Liver (tissue), 9 donors: ENCODE measurements around the gene RSL1D1. TPM values are rescaled to one million over a fixed set of nuclear protein-coding genes. Genes with fewer than 3 reads are reported as not detected.

Experiments
- DNase-seq: peaks from one replicate; pipeline ENCODE4 v3.0.0-alpha.2; 2017; ENCODE audit warnings: low spot score
- H3K27ac ChIP-seq, 2 donors: one replicate each; pipeline ENCODE4 v1.7.0; 2013; ENCODE audit warnings: inconsistent platforms in 2 of 2, low read length in 2 of 2, control low read depth in 1 of 2, low read depth in 1 of 2, mild to moderate bottlenecking in 1 of 2
- H3K27me3 ChIP-seq, 4 donors: one replicate each; pipeline versions ENCODE4 v1.6.1 to v1.7.0; 2013; ENCODE audit warnings: low read length in 3 of 4, inconsistent platforms in 1 of 4, mild to moderate bottlenecking in 1 of 4, moderate library complexity in 1 of 4; ENCODE audit not compliant: control insufficient read depth in 4 of 4, insufficient read depth in 4 of 4
- H3K36me3 ChIP-seq, 4 donors: one replicate each; pipeline versions ENCODE4 v1.6.1 to v1.7.0; 2013; ENCODE audit warnings: low read length in 3 of 4, mild to moderate bottlenecking in 3 of 4, low read depth in 1 of 4, moderate library complexity in 1 of 4; ENCODE audit not compliant: control insufficient read depth in 4 of 4, insufficient read depth in 3 of 4
- H3K4me1 ChIP-seq, 4 donors: one replicate each; pipeline versions ENCODE4 v1.6.1 to v1.7.0; 2013; ENCODE audit warnings: low read length in 3 of 4, mild to moderate bottlenecking in 3 of 4, moderate library complexity in 1 of 4; ENCODE audit not compliant: control insufficient read depth in 4 of 4, insufficient read depth in 4 of 4
- H3K4me3 ChIP-seq, 3 donors: one replicate each; pipeline versions ENCODE4 v1.6.1 to v1.7.0; 2013; ENCODE audit warnings: low read length in 3 of 3, control low read depth in 1 of 3, low read depth in 1 of 3, mild to moderate bottlenecking in 1 of 3
- H3K9ac ChIP-seq, 2 donors: one replicate each; pipeline ENCODE4 v1.7.0; 2013; ENCODE audit warnings: low read length in 2 of 2, mild to moderate bottlenecking in 2 of 2, moderate library complexity in 2 of 2, control low read depth in 1 of 2, low read depth in 1 of 2
- H3K9me3 ChIP-seq, 4 donors: one replicate each; pipeline versions ENCODE4 v1.6.1 to v1.7.0; 2013; ENCODE audit warnings: low read length in 3 of 4; ENCODE audit not compliant: control insufficient read depth in 4 of 4
- ATF3 ChIP-seq: IDR thresholded peaks from 2 replicates; pipeline ENCODE4 v1.6.1; 2016; ENCODE audit warnings: antibody characterized with exemption
- CTCF ChIP-seq: fragments of 150-350 bp; IDR thresholded peaks from 2 replicates; pipeline ENCODE4 v1.5.1; 2017; ENCODE audit warnings: improper control_type of control experiment, low read depth, low read length; ENCODE audit not compliant: missing input control
- EGR1 ChIP-seq, 2 donors: IDR thresholded peaks; 2 replicates each; pipeline ENCODE4 v1.6.1; 2016 to 2018; ENCODE audit warnings: antibody characterized with exemption in 2 of 2, low read depth in 2 of 2
- FOXA1 ChIP-seq: IDR thresholded peaks from 2 replicates; pipeline ENCODE4 v1.6.1; 2016; ENCODE audit warnings: antibody characterized with exemption
- FOXA2 ChIP-seq: IDR thresholded peaks from 2 replicates; pipeline ENCODE4 v1.6.1; 2016; ENCODE audit warnings: antibody characterized with exemption
- GABPA ChIP-seq, 2 donors: IDR thresholded peaks in 1 of 2; conservative IDR thresholded peaks in 1 of 2; 2 replicates each; pipeline ENCODE4 v1.6.1; 2016; ENCODE audit warnings: antibody characterized with exemption in 2 of 2, mild to moderate bottlenecking in 1 of 2, moderate library complexity in 1 of 2
- HNF4A ChIP-seq, 2 donors: conservative IDR thresholded peaks; 2 replicates each; pipeline ENCODE4 v1.6.1; 2016; ENCODE audit warnings: antibody characterized with exemption in 2 of 2, mild to moderate bottlenecking in 2 of 2
- HNF4G ChIP-seq: IDR thresholded peaks from 2 replicates; pipeline ENCODE4 v1.6.1; 2016; ENCODE audit warnings: antibody characterized with exemption
- JUND ChIP-seq, 2 donors: IDR thresholded peaks; 2 replicates each; pipeline ENCODE4 v1.6.1; 2016; ENCODE audit warnings: antibody characterized with exemption in 2 of 2
- MAX ChIP-seq: IDR thresholded peaks from 2 replicates; pipeline ENCODE4 v1.6.1; 2016; ENCODE audit warnings: antibody characterized with exemption
- NR2F2 ChIP-seq: IDR thresholded peaks from 2 replicates; pipeline ENCODE4 v1.6.1; 2016; ENCODE audit warnings: antibody characterized with exemption
- RAD21 ChIP-seq, 2 donors: IDR thresholded peaks; 2 replicates each; pipeline ENCODE4 v1.6.1; 2016; ENCODE audit warnings: antibody characterized with exemption in 2 of 2, mild to moderate bottlenecking in 2 of 2
- REST ChIP-seq: IDR thresholded peaks from 2 replicates; pipeline ENCODE4 v1.6.1; 2016; ENCODE audit warnings: antibody characterized with exemption, mild to moderate bottlenecking
- RXRA ChIP-seq, 2 donors: IDR thresholded peaks; 2 replicates each; pipeline ENCODE4 v1.6.1; 2017 to 2018; ENCODE audit warnings: antibody characterized with exemption in 2 of 2, mild to moderate bottlenecking in 1 of 2
- SP1 ChIP-seq: IDR thresholded peaks from 2 replicates; pipeline ENCODE4 v1.6.1; 2018; ENCODE audit warnings: antibody characterized with exemption, mild to moderate bottlenecking
- TAF1 ChIP-seq: conservative IDR thresholded peaks from 2 replicates; pipeline ENCODE4 v1.6.1; 2016; ENCODE audit warnings: antibody characterized with exemption, mild to moderate bottlenecking
- YY1 ChIP-seq: IDR thresholded peaks from 2 replicates; pipeline ENCODE4 v1.6.1; 2016; ENCODE audit warnings: antibody characterized with exemption, mild to moderate bottlenecking
- ZBTB33 ChIP-seq: IDR thresholded peaks from 2 replicates; pipeline ENCODE4 v1.6.1; 2016; ENCODE audit warnings: antibody characterized with exemption
- WGBS: extraction: QIAGEN DNeasy Blood & Tissue Kit; methylation state at CpG from one replicate; pipeline ENCODE4 v1.1.7; 2013; 5-methylcytosine and 5-hydroxymethylcytosine counted together
- polyA plus RNA-seq, 2 donors: library from polyadenylated mRNA; stranded (reverse) in 1 of 2; unstranded in 1 of 2; fragments of 200-250 nt in 1 of 2; fragments of >200 nt in 1 of 2; fragmentation: Nextera tagmentation in 1 of 2; extraction: Ambion mirVana in 1 of 2; gene quantifications; one replicate each; pipeline versions ENCODE4 v1.2.1 to v1.2.3, GENCODE V29; 2013 to 2015
- total RNA-seq, 2 donors: library from RNA; depleted of rRNA; stranded (reverse); fragments of >200 nt; gene quantifications; one replicate each; pipeline ENCODE4 v1.2.3, GENCODE V29; 2014
- donor health status: healthy.
- donor health status: healthy.
- donor health status: healthy.
- donor health status: healthy.
- donor health status: healthy.

Gene RSL1D1
- total and polyA plus RNA-seq, 4 donors: 35.2 to 59.7 (median 43.3) TPM

- no peak for TF ChIP-seq FOXA2
- TF ChIP-seq SP1: peak; percentile 77
- TF ChIP-seq JUND (IDR thresholded peaks at IDR 0.05): peak; percentile 79 to 85
- peak; percentile 77 for TF ChIP-seq HNF4G
- TF ChIP-seq REST: peak; percentile 47
- no peak for TF ChIP-seq FOXA1
- TF ChIP-seq CTCF: no peak
- peak; percentile 58 for TF ChIP-seq MAX
- TF ChIP-seq ATF3: peak; percentile 50
- no peak for TF ChIP-seq TAF1
- no peak for TF ChIP-seq NR2F2
- TF ChIP-seq RAD21 (IDR thresholded peaks at IDR 0.05): peak; percentile 23 to 48
- TF ChIP-seq GABPA (IDR thresholded peaks at IDR 0.05 in 1 of 2, conservative IDR thresholded peaks at IDR 0.05 in 1 of 2): peak in 1 of 2 donors; percentile 74
- peak; percentile 96 to 98 for TF ChIP-seq HNF4A (conservative IDR thresholded peaks at IDR 0.05)
- TF ChIP-seq RXRA (IDR thresholded peaks at IDR 0.05): peak; percentile 74 to 80
- TF ChIP-seq EGR1 (IDR thresholded peaks at IDR 0.05; ENCODE audit: low read depth in 2 of 2): no peak
- TF ChIP-seq YY1: peak; percentile 38
- TF ChIP-seq ZBTB33: peak; percentile 70
- H3K27me3 ChIP-seq: no peaks in the 10 kb centered on the region
- no peak overlapping the region for H3K4me3 ChIP-seq
- no peaks in the 10 kb centered on the region for H3K9me3 ChIP-seq
- H3K27ac ChIP-seq: peak overlapping the region; percentile 22 to 64
- DNase-seq: no peak
- 40% methylated on average over 8 of the region's 8 CpGs for WGBS
- H3K4me1 ChIP-seq: peaks cover 8 to 54% (median 31%) of the 10 kb centered on the region in 4 donors
- peaks cover 0 to 14% (median 10%) of the 10 kb centered on the region in 4 donors for H3K36me3 ChIP-seq
- no peak overlapping the region for H3K9ac ChIP-seq
Measured at GRCh38 chr16:11869353-11870228, 18.2 kb upstream of the RSL1D1 start.
